ENCODE results near the gene PON2.

PON2 gene

GRCh38 chr7:95397381-95397780 is 37.4 kb downstream of the PON2 start:
- no peak for TF ChIP-seq CTCF (IDR thresholded peaks at IDR 0.05)

GRCh38 chr7:95396136-95397032 is 38.4 kb downstream of the PON2 start, which contains the start of gene PON3:
Gene PON3 (minus strand): TSS chr7:95396375. CDS start chr7:95396350, 25 bp downstream.
- TF ChIP-seq CTCF (IDR thresholded peaks at IDR 0.05): no peak

GRCh38 chr7:95395755-95396135 is 39.1 kb downstream of the PON2 start:
- TF ChIP-seq CTCF (IDR thresholded peaks at IDR 0.05): no peak

GRCh38 chr7:95394370-95394769 is 40.5 kb downstream of the PON2 start:
- no peak for TF ChIP-seq CTCF (IDR thresholded peaks at IDR 0.05)

GRCh38 chr7:95391761-95392160 is 43.1 kb downstream of the PON2 start:
- TF ChIP-seq CTCF (IDR thresholded peaks at IDR 0.05): no peak

- TF ChIP-seq CTCF (IDR thresholded peaks at IDR 0.05): no peak
Observed at GRCh38 chr7:95389516-95389915, 45.3 kb downstream of the PON2 start.

- no peak for TF ChIP-seq CTCF (IDR thresholded peaks at IDR 0.05)
Observed at GRCh38 chr7:95376632-95377400, 58.0 kb downstream of the PON2 start.
